Measurements from ENCODE around the gene FAM171A1.

Gene FAM171A1

GRCh38 chr10:15182540-15183207 is 188.4 kb downstream of the FAM171A1 start:
- TF ChIP-seq CTCF (IDR thresholded peaks at IDR 0.05; ENCODE audit: insufficient read depth, missing control alignments), result no peak
- DNase-seq (ENCODE audit: insufficient read length, low spot score) (no peak), FAIRE-seq (no peak)

GRCh38 chr10:15181576-15182156 is 189.4 kb downstream of the FAM171A1 start:
- DNase-seq (ENCODE audit: insufficient read length, low spot score) (no peak), FAIRE-seq (no peak)
- TF ChIP-seq CTCF (IDR thresholded peaks at IDR 0.05; ENCODE audit: insufficient read depth, missing control alignments), result no peak

- TF ChIP-seq CTCF (IDR thresholded peaks at IDR 0.05; ENCODE audit: insufficient read depth, missing control alignments), result no peak
- DNase-seq (ENCODE audit: insufficient read length, low spot score), result no peak
- FAIRE-seq, result no peak
These were observed 190.4 kb downstream of the FAM171A1 start for GRCh38 chr10:15180736-15181135.

- TF ChIP-seq CTCF (IDR thresholded peaks at IDR 0.05; ENCODE audit: insufficient read depth, missing control alignments), result no peak
- no peak for DNase-seq (ENCODE audit: insufficient read length, low spot score)
- no peak for FAIRE-seq
These were observed 194.8 kb downstream of the FAM171A1 start for GRCh38 chr10:15176269-15176668.

- DNase-seq (ENCODE audit: insufficient read length, low spot score), result no peak
- no peak for FAIRE-seq
- TF ChIP-seq CTCF (IDR thresholded peaks at IDR 0.05; ENCODE audit: insufficient read depth, missing control alignments), result no peak
These were observed 195.5 kb downstream of the FAM171A1 start for GRCh38 chr10:15175587-15175986.

GRCh38 chr10:15172306-15172840 is 198.7 kb downstream of the FAM171A1 start:
- FAIRE-seq (no peak), DNase-seq (ENCODE audit: insufficient read length, low spot score) (no peak)
- no peak for TF ChIP-seq CTCF (IDR thresholded peaks at IDR 0.05; ENCODE audit: insufficient read depth, missing control alignments)
